ENCODE data around the gene ALKBH6.
"Not testable (repeated sequence)": the region's sequence is repeated elsewhere in the genome, so short reads cannot be mapped to it uniquely, and the experiment has no call there.

The ALKBH6 gene

GRCh38 chr19:36014012-36014924 lies at the start of gene ALKBH6:
ALKBH6 (minus strand) TSS chr19:36014213; CDS start chr19:36013397, 816 bp downstream.
- peak; percentile 100 for DNase-seq

DNA sequence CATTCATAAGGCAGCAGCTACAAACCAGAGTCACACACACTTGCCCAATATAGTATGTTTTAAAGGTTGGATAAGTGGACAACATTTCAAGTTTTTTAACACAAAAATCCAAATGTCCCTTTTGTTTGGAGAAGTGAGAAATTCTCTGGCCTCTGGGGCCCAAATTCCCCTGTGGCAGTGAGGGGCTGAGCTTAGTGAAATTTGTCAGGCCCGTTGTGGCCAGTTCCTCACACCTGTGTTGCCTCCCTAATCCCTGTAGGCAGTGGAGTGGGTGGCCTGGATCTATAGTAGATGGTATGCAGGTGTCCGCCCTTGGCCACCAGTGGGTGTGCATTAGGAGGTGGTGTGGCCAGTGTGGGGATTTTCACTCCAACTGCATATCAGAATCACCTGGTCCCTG lies 47.4 kb upstream of the ALKBH6 start:
- no peak for DNase-seq

DNA sequence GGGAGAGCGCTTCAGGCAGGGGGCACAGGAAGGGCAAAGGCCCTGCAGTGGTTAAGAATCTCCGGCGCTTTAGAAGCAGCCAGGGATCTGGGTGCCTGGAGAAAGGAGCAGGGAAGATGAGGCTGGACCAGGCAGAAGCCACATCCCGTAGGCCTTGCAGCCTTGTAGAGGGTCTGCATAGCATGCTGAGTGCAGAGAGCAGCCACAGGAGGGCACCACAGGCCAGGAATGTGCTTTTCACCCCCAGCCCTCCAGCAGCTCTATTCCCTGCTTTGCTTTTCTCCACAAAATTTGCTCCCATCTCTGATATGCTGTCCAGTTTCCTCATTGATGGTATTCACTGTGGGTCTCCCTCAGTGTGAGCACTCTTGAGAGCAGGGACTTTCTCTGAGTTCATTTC lies 46.4 kb upstream of the ALKBH6 start:
- DNase-seq = peak; percentile 67

- no peak for DNase-seq
Measured at GRCh38 chr19:36059180-36059910, 45.3 kb upstream of the ALKBH6 start.

GRCh38 chr19:36058481-36059179 lies 44.6 kb upstream of the ALKBH6 start:
- no peak for DNase-seq

DNA sequence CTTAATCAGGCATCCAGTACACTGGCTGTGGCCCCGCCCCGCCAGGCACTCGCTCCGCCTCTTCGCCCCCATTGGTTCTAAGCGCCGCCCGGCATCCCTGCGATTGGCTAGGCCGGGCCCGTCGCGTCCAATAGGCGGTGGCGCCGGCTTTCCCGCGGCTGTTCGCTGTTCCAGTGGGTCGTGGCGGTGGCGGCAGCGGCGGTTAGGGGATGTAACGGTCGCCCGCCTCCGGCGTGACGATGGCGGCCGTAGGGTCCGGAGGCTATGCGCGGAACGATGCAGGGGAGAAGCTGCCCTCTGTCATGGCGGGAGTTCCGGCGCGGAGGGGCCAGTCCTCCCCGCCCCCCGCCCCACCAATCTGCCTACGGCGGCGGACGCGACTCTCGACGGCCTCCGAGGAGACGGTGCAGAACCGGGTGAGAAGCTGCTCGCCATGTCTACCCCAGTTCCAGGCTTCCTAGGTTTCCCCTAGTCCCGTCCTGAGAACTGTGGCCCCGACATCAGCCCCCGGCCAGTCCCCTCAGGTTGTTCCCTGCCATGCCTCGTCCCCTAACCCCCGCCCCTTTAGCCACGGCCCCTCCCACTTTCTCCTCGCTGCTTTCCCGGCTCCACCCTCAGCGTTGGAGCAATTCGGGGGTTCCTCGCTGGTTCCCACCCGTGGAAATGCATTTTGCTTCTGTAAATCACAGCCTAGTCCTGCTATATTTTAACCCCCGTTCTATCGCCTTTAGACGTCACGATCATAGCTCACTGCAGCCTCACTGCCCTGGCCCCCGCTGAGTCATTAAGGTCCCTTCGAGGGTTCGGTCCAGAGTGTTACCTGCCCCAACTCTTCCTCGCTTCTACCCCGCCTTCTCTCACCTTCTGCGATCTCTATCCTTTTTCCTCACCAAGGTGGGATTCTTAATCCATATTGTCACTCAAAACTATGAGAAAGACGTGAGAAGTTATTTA lies 41.0 kb upstream of the ALKBH6 start, which contains the start of gene WDR62:
Gene WDR62, plus strand, starts transcription at position 165 of the 954 bp plus-strand sequence. Its CDS starts 75 bp downstream, at position 240.
- peak; percentile 98 for DNase-seq

GRCh38 chr19:36054119-36054732 lies 40.2 kb upstream of the ALKBH6 start, which contains the start of gene THAP8:
THAP8 (minus strand) TSS chr19:36054285; CDS start chr19:36054217, 68 bp downstream.
- peak; percentile 100 for DNase-seq

- DNase-seq = no peak
Measured at GRCh38 chr19:36051637-36052036, 37.6 kb upstream of the ALKBH6 start.

GRCh38 chr19:36051236-36051635 lies 37.2 kb upstream of the ALKBH6 start:
- DNase-seq = no peak

- DNase-seq = no peak
Measured at GRCh38 chr19:36049080-36049698, 35.2 kb upstream of the ALKBH6 start.

GRCh38 chr19:36047835-36048234 lies 33.8 kb upstream of the ALKBH6 start:
- no peak for DNase-seq

- DNase-seq = no peak
Measured at GRCh38 chr19:36046443-36047050, 32.5 kb upstream of the ALKBH6 start.

DNA sequence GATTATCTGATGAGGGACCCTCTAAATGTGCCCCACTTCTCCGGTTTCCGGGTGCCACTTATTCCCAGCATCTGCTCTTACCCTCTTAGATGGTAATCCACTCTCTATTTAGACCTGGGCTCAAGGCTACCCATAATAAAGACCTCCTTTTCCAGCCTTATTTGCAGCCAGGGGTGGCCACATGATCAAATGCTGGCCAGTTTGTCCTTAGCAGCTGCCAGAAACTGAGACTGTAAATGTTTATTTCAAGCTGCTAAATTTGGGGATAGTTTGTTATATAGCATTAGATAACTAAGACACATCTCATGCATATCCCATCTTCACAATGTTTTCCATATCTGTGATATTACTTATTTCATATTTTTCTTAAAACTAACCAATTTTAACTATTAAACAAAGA lies 29.9 kb upstream of the ALKBH6 start:
- DNase-seq = no peak

DNA sequence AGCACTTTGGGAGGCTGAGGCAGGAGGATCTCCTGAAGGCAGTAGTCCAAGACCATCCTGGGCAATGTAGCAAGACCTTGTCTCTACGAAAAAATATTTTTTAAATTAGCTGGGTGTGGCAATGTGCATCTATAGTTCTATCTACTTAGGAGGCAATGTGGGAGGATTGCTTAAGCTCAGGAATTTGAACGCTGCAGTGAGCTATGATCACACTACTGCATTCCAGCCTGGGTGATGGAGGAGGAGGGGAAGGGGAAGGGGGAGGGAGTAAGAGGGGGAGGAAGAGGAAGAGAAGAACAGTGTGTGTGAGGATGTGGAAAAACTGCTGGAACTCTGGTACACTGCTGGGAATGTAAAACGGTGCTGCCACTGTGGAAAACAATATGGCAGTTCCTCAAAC lies 27.8 kb upstream of the ALKBH6 start:
- no peak for DNase-seq

- DNase-seq = not testable (repeated sequence)
Measured at GRCh38 chr19:36041092-36041491, 27.1 kb upstream of the ALKBH6 start.

GRCh38 chr19:36040495-36040894 lies 26.5 kb upstream of the ALKBH6 start:
- DNase-seq = no peak

DNA sequence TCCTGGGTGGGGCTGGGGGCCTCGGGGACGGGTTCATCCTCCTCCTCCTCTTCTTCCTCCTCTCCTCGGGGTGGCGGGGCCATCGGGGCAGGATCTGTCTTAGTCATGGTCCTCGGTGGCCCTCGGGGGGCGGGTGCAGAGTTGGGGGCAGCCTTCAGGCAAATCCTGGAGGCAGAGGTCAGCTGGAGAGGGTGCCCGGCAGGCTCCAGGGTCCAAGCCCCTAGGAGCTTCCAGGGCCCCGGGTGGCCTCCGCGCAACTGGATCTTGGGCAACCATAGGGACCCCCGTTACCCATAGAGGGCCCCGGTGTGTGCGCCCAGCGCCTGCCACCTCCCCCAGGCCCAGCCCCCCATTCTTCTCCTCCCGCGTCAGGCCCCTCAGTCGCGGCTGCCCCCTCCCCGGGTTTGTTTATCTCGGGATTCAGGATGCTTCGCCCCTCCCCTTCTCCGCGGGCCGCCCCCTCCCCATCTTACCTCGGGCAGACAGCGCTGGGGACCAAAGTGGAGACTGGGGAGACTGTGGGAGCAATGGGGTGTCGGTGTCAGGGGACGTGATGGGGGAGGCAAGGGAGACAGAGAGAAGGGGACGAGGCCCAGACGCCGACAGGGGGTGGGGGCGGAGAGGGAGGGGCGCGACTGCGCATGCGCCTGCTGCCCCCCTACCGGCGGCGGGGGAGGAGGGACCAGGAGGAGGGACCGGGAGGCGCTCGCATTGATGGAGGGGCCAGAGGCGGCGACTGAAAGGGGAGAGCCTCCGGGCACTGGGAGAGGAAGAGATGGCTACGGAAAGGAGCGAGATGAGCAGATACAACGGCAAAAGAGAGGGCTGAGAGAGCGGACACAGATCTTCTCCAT lies 18.5 kb upstream of the ALKBH6 start, which contains the start of gene CLIP3:
Gene CLIP3, minus strand, starts transcription at position 623 of the 854 bp plus-strand sequence. Its CDS starts 516 bp downstream, at position 107.
- peak; percentile 83 for DNase-seq

DNA sequence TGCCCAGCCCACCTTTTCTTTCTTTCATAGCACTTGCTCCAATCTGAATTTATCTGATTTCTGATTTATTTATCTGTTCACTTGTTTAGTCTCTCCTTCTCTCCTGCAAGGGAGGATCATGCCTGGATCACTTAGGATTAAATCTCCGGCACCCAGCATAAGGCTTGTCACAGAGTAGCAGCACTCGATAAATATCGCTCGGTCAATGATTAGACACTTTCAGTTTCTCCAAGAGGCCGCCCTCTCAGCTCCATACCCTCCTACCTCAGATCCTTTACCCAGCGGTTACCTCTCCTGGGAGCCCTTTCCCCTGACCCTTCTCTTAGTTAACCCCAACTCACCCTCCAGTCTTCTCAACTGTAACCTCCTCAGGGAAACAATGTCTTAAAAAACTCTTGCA lies 17.3 kb upstream of the ALKBH6 start:
- no peak for DNase-seq
